Inflammatory macrophage (primary cell): ENCODE data around the gene INTS14.

Experiments used
- DNase-seq, 2 donors: peaks; one replicate each; pipeline ENCODE4 v3.0.0-alpha.2; 2020 to 2022

The INTS14 gene

DNA sequence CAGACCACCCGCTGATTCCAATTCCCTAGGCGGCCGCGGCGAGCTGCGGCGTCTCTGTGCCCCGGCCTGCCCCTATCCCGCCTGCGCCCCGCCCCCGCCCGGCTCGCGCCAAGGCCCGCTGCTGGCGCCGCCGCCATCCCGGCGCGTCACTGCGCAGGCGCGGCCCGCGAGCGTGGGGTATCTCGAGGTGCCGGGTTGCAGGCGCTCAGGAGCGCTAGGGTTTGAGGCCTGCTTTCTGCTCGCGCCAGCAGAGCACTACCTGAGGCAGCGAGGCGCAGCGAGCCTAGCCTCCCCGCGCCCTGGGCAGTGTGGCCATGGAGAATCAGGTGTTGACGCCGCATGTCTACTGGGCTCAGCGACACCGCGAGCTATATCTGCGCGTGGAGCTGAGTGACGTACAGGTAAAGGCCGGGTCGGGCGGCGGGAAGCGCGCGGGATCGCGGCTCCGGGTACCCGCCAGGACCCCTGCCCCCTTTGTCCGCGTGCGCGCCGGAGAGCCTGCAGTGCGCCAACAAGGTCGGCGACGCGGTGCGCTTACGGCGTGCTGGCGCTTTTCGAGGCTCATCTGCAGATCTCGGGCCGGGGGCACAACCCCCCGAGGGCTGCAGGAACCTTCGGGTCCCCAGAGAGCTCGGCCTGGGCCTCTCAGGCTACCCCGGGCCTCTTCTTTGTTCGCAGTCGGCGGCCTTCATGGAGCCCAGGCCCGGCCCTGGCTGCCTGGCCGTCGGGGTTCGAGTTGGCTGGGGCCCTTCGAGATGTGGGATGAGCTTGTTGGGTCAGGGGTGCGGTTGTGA lies 80.4 kb downstream of the INTS14 start, which contains the start of gene HACD3:
TSS of gene HACD3 (plus strand) at position 146 of the 794 bp plus-strand sequence. CDS start at position 315, 169 bp downstream.
- DNase-seq: peak; percentile 77 to 88

DNA sequence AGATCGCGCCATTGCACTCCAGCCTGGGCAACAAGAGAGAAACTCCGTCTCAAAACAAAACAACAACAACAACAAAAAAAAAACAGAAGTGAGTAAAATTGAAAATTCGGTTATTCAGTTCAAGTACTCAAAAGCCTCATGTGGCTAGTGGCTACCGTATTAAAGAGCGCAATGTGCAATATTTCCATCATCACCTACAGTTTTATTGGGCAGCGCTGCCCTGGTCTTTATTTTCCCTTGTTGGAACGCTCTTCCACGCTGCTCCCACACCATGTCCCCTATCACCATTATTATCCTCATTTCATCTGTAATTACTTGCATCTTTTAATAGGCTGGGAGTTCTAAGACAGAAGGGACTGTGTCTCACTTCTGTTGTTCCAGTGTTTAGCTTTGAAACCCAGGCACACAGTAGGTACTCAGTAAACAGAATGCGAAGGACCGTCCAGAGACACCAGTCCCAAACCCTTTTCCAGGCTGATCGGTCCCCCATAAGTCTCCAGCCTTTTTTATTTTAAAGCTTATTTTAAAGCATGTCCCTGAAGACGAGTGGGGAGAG lies 81.1 kb downstream of the INTS14 start:
- DNase-seq: no peak
